HG03103 (cell line): ENCODE data around the gene PXMP2.

Experiments used
- ATAC-seq: cut with Tn5 transposase; IDR thresholded peaks from one replicate; pipeline ENCODE4 v1.9.1; 2021; ENCODE audit warnings: low read depth; ENCODE audit not compliant: unreplicated experiment

Gene PXMP2

DNA sequence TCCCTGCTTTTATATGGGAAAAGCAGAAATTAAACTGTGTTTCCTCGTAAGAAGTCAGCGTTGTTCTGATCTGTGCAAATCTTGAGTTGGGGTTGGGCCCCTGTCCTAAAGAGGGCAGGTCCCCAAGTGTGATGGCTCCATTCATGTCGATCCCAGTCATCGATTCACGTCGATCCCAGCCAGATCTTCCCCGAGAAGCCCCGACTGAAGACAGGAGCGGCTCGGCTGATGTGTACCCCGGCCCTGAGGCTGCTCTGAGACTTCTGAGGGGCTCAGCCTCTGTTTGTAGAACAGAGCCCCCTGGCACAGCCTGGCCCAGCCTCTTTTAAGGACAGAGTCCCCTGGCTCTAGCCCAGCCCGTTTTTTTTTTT, 32.6 kb downstream of the PXMP2 start:
- no peak for ATAC-seq

DNA sequence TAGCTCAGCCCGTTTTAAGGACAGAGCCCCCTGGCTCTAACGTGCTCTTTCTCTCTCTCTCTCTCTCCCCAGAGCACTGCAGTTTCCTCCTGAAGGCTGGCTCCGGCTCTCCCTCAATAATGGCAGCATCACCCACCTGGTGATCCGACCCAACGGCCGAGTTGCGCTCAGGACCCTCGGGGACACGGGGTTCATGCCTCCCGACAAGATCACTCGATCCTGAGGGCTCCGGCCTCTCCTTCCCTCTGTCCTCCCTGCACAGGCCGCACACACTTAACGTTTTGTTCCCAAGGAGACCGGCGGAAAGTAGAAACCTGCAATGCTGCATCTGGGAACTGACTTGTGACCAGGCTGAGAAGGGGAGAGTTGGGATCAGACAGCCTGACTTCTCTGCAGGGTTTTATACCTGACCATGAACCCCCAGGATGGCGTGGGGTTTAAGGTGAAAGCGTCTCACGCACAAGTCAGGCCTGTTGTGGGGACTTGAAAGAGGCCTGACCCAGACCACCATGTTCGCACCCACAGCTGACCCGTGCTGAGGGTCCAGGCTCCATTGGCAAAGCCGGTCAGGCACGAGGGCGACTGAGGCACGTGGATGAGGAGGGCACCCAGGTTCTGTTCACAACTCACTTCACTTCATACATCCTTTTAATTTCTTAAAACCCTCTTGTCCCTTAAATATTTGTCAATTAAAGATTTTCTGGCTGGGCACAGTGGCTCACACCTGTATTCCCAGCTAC, 33.4 kb downstream of the PXMP2 start:
- ATAC-seq: no peak

DNA sequence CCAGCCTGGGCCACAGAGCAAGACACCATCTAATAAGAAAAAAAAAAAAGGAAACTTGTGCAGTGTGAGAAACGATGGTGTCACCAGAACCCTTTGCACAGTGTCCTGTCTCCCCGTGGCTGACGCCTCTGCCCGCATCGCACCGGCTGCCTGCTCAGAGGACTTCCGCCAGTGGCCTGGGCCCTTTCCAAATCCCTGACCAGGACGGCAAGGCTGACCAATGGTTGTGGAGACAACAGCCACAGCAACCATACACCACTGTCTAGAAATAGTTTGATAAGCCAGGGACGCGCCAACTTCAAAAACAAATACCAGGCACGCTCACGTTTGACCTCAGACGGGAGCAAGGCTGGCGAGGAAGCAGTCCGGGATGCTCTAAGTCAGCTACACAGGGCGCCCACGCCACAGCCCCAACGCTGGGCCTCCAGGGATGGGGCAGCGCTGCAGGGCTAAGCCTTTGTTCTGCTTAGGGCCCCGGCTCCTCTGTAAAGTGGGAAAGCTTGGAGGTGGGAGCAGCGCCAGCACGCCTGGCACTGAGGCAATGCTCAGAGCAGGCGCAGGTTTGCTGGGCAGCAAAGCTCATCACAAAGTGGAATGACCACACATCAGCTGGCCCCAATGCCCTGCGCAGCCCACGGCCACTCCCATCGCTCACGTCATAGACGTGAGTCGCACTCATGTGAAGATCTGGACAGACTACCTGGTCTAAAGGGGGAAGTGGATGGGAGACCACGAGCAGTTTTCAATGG, 35.8 kb downstream of the PXMP2 start:
- no peak for ATAC-seq

DNA sequence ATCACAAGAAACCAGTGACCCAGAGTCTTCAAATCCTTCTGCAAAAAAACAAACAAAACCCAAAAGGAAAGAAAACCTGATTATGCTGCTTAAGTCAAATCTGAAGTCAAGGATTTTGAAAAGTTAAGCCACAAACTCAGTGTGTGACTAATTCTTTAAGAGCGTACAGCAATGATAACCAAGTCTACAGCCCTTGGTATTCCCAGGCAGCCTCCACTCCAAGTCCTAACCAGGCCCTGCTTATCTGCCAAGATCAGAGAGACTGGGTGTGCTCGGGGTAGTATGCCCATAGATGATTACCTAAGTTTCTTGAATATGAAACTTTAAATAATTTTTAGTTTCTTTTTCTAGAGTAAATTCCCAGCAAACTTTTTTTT, 36.4 kb downstream of the PXMP2 start:
- no peak for ATAC-seq

DNA sequence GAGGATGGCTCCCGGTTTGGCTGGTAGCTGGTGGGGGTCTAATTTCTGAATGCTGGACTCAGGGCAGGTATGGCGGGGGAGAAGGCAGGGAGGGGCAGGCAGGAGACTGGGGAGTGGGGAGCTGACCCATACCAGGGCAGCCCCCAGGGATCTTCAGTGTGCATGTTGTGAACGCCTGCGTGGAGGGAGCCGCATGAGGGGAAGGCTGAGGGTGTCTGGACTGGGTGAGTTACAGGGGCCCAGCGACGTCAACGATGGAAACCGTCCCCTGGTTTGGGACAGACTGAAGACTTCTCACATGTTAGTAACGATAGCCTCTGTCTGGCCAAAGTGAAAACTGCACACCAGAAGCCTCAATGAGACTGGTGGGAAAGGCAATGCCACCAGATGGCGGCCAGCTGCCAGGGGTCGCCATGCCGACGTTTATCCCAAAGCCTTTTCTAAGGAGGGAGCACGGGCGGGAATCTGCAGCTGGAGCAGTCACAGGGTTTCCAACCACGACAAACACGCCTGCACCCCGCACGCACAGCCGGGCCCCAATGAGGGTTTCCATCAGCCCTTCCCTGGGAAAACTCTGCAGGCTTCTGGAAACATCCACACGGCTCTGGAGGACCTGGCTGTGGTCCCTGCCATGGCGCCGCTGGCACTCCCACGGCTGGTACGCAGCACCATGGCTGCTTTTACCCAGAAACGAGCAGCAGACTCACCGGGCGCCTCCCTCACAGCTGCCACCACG, 37.3 kb downstream of the PXMP2 start:
- no peak for ATAC-seq

DNA sequence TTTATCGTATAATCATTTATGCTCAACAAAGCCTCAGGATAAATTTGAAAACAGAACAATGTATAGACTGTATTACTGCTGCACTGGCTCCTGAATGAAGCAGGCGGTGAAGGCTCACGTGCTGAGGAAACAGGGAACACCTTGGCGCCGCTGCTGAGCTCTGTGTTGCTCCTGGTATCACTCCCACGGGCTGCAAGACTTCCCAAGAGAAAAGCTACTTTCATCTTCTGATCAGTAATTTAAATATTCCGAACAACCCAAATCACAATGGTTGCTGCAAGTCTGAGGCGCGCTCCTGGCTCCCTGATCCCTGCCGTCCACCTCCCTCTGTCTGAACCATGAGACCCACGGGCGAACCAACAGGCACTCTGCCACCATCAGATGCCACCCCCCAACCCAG, 39.0 kb downstream of the PXMP2 start:
- no peak for ATAC-seq

DNA sequence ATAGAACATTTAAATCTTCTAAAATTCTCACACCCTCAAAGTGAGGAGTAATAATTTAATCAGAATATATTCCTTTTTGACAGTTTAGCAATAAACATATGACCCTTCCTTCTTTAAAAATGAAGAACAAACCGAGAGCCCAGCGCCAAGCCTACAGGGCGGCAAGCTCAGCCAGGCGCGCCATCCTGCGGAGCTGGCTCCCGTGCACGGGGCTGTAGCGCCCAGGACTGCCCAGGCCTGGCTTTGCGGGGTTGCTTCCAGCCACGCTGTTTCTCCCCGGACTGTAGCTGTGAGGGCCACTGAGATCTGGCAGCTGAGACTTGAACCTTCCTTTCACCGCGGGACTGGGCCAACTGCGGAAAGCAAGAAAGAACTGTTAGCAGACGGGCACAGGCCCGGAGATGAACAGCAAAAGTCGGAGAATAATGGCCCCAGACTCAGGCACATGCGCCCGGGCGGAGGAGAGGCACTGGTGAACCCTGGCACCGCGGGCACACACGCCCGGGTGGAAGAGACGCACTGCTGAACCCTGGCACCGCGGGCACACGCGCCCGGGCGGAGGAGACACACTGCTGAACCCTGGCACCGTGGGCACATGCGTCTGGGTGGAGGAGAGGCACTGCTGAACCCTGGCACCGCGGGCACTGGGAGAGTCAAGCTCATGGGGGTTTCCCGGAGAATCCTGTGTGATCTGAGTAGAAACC, 39.9 kb downstream of the PXMP2 start:
- no peak for ATAC-seq

DNA sequence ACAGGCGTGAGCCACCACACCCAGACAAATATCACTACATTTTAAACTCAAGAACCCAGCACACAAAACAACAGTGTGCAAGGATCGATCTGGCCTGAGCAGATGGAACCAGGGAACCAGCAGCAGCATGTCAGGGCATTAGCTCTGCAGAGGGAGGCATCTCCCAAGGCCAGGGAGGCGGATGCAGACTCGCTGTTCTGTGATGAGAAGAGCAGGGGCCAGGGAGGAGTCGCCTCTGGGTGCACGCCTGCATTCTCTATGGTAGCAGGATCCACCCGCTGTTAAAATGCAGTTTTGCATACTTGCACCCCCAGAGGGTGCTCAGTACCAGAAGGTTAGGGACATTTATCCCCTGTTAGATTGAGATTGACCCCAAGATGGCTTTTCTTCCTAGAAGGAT, 41.1 kb downstream of the PXMP2 start:
- ATAC-seq: no peak

DNA sequence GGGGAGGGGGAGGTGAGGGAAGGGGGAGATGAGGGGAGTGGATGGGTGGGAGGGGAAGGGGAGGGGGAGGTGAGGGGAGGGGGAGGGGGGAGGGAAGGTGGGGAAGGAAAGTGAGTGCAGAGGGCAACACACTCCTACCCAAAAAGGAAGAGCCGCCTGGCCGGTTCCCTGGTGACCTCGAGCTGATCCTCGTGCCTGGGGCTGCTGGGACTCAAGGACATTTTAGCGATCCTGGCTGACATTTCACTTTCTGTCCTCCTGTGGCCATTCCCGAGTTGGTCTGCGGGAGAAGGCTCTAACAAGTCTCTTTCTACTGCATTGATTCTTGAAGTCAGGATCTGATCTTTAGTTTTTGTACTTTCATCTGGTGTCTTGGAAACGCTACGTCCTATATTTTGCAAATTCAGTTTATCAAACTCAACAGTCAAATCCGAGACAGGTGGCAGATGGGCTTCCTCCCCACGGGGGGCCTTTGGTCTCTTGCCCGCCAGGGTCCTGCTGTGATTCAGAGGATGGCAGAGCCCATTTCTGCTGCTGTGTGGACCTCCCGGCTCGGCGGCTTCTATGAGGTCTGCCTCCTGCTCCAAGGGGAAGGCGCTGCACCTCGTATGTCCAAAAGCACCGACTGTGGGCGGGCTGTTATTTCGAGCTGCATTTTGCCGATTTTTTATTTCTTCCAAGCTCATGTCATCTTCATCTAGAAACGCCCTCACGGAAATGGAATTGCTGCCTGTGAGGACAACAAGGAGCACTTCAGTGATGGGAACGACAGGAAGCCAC, 42.3 kb downstream of the PXMP2 start:
- no peak for ATAC-seq

DNA sequence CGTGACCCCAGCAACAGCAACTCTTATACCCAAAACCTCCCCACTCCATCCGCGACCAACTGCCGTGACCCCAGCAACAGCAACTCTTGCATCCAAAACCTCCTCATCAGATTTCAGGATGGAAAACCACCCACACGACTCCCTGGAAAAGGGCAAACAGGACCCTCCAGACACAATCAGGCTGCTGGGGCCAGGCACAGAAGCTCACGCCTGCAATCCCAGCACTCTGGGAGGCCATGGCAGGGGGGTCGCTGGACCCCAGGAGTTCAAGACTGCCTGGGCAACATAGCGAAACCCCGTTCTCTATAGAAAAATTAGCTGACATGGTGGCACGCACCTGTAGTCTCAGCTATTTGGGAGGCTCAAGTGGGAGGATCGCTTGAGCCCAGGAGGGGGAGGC, 43.0 kb downstream of the PXMP2 start:
- no peak for ATAC-seq

DNA sequence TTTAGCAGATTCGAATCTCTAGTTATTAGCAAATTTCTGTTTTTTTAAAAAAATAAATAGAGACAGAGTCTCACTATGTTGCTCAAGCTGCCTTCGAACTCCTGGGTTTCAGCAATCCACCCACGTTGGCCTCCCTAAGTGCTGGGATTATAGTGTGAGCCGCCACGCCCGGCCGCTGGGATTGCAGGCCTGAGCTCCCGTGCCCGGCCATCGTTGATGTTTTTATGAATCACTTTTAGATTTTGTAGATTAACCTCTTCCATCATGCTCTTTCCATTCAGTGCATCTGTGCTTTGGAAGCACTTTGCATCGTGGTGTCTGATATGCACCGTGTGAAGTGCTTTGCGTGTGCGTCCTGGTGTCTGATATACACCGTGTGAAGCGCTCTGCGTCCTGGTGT, 44.2 kb downstream of the PXMP2 start:
- ATAC-seq: no peak

DNA sequence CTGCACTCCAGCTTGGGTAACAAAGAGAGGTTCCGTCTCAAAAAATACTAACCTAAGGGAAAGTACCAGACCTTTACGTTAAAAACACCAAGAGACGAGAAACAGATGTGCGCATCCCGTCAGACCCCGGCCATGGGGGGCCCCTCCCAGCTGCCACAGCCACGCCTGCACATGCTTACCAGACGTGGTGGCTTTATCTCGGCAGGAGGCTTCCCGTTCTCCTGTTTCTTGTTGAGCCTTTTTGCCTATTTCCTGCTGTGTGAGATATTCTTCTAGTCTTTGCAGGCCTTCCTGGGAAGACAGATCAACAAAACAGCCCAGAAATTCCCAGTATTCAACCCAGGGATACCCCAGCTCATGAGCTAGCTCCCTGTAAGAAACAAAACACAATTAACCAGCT, 46.8 kb downstream of the PXMP2 start:
- no peak for ATAC-seq

DNA sequence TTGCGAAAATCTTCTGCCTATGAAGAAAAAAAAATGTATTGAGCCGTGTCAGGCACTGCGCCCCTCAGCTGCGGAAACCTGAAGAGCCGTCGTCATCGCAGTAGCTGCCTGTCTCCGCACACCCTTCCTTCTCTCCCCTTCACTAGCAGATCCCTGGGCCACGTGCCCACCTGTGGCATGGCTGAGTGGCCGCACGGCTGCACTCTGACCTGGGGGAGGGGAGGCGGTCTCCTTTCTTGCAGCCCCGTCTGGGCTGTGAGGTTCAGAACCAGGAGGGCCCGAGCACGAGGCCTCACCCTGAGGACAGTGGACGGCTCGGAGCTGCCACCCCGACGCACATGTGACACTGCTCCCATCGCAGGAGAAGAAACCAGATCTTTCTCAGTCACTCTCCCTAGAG, 48.1 kb downstream of the PXMP2 start:
- ATAC-seq: no peak

DNA sequence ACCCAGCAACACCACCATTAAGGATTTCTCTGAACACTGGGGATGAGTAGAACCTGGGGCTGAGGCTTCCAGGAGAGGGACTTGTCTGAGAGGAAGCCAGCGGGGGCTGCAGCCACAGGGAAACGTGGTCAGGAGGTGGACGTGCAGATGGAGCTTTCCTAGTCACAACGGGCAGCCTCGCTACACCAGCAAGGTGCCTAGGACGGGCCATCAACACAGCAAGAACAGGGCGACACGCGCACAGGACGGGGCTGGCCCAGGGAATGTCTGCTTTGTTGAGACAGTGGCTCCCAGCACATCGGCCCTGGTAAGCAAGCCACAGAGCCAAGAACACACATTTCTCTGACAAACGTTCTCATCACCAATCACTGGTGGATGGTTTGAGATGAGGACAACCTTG, 49.0 kb downstream of the PXMP2 start:
- no peak for ATAC-seq

DNA sequence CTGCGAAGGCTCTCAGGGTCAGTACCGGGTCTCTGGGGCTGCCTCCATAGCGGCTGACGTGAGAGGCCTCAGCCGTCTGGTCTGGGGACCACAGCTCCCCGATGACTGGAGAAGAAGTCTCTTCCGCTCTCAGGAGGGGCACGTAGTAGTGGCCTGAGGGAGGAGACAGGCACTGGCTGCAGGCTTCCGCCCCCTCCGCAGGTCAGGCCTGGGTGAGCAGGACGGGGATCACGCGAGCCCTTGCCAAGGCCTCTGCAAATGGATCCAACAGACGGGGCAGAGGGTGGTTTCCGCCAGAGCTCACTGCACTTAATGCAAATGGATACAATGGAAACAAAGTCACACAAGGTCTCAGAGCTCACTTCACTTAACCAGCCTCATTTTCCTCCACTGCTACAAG, 49.5 kb downstream of the PXMP2 start:
- ATAC-seq: no peak

DNA sequence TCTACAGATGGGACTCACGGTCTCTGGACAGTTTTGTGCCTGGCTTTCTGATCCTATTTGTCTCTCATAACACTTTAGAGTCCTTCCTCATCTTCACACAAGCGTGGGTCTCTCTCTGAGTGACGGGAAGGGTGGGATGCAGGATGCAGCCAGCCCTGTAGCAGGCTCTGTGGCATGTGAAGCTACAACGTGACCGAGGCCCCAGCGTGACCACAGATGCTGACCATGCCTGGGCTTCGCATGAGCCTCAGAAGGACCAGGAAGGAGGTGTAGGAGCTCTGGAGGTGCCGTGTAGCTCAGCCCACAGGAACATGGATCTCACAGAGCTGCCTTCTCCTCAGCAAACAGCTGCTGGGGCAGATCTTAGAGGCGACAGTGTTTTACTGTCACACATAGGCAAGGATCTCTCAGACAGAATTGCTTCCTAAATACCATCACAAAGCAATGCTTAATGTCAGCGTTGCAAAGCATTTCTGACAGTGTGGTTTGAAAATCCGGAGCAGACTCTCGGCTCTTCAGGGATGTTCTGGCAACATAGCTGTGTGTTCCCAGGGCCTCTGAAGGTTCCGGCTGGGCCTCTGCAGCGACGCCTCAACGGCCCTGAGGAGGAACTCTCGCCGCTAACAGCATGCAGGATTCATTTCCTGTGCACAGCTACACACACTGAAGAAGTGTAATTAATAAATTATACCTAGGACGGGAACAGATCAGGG, 52.4 kb downstream of the PXMP2 start:
- ATAC-seq: no peak

DNA sequence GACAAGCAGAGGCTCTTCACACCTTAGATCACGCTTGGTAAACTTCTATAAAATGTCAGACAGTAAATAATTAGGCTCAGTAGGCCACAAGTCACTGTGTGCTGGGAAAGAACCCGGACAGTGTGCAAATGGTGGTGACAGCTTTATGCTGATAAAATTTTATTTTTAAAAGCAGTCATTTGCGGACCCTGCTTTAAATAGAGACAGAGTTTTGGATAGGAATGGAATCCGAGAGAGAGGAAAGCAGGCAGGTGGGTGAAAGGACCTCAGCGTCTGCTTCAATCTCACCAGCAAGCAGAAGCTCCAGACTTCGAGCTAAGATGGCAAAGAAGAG, 52.9 kb downstream of the PXMP2 start:
- ATAC-seq: no peak

DNA sequence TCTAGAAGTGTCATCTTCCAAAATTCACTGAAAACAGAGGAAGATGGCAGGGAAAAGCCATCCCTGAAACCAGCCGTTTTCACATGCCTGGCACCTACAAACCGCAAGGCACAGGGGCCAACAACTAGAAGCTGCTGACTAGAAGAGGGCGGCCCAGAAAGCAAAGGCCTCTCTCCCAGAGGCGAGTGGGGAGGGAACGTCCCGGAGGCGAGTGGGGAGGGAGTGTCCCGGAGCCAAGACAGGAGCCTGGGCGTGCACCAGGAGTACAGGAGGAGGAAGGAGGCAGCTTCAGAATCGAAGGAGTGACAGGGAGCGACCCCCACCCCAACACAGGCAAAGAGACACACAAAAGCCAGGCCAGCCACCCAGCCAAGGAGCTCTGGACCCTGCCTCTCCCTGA, 53.3 kb downstream of the PXMP2 start:
- ATAC-seq: no peak

DNA sequence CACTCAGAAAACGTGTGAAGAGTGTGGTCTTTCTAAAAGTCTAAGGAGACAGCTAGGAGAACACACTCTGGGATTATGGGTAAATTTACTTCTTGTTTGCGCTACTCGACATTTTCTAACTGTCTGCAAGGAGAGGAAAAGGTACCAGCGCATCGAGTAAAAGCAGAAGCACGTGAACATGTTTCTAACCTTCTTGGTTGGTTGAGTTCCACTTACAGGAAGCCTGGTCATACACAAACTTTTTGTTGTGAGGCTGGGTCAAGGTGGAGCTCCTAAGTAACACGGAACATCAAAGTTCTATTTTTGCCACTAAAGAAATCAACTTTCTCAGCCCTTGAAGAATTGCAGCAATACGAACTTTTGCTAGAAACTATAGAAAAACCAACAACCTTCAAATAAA, 54.2 kb downstream of the PXMP2 start:
- no peak for ATAC-seq

DNA sequence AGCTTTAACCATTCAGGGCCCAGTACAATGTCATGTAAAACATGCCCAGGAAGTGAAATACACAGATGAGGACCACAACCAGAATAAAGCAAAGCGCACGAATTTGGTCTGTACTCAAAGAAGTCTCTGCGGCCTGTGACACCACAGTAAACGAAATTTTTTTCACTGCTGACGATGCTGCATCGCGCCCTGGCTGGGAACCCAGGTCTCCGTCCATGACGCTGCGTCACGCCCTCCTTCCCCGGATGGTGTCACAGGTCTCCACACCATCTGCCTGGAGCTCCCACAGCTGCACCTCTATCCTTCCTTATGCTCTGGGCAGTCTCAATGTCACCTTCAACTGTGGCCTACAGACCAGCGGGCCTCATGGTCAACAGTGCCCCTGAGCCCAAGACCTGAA, 56.4 kb downstream of the PXMP2 start:
- ATAC-seq: no peak
